DND-41 (cell line): ENCODE data around the gene GRID1.

ENCODE experiments used
- ATAC-seq: fragments of 200-7000 bp; cut with Tn5 transposase; 3 replicates; pipeline ENCODE4 v1.9.1; 2021; ENCODE audit warnings: low read depth; ENCODE audit not compliant: insufficient read depth
- DNase-seq: peaks from one replicate; pipeline ENCODE4 v3.0.0-alpha.2; 2020
- H2AFZ ChIP-seq: 2 replicates; pipeline ENCODE4 v1.6.0; 2012; ENCODE audit warnings: low read depth, low read length
- H3K27ac ChIP-seq: 2 replicates; pipeline ENCODE4 v1.5.1; 2012; ENCODE audit warnings: low read length, inconsistent platforms
- H3K27me3 ChIP-seq: fragments of 200-600 bp; sonication (generic); 2 replicates; pipeline ENCODE4 v1.6.0; 2012; ENCODE audit warnings: low read length, mild to moderate bottlenecking, inconsistent platforms; ENCODE audit not compliant: insufficient read depth, poor library complexity
- H3K36me3 ChIP-seq: 2 replicates; pipeline ENCODE4 v1.5.1; 2012; ENCODE audit warnings: low read length, inconsistent platforms; ENCODE audit not compliant: insufficient read depth
- H3K4me1 ChIP-seq: 2 replicates; pipeline ENCODE4 v1.5.1; 2012; ENCODE audit warnings: mild to moderate bottlenecking, low read length; ENCODE audit not compliant: insufficient read depth
- H3K4me2 ChIP-seq: 2 replicates; pipeline ENCODE4 v1.6.0; 2012; ENCODE audit warnings: mild to moderate bottlenecking, moderate library complexity, low read length, inconsistent platforms; ENCODE audit not compliant: insufficient read depth
- H3K4me3 ChIP-seq, 2 experiments: fragments of 200-600 bp in 1 of 2; shearing (Covaris generic) in 1 of 2; 2 replicates each; pipeline ENCODE4 v1.5.1; 2012 to 2016; ENCODE audit warnings: inconsistent platforms in 2 of 2, low read length in 2 of 2, mild to moderate bottlenecking in 2 of 2, low read depth in 1 of 2, moderate library complexity in 1 of 2
- H3K79me2 ChIP-seq: 2 replicates; pipeline ENCODE4 v1.6.0; 2012; ENCODE audit warnings: low read length, inconsistent platforms; ENCODE audit not compliant: insufficient read depth
- H3K9ac ChIP-seq: 2 replicates; pipeline ENCODE4 v1.6.0; 2012; ENCODE audit warnings: low read depth, mild to moderate bottlenecking, inconsistent platforms, low read length, moderate library complexity
- H3K9me3 ChIP-seq: 2 replicates; pipeline ENCODE4 v1.5.1; 2012; ENCODE audit warnings: low read length, moderate library complexity, mild to moderate bottlenecking, inconsistent platforms; ENCODE audit not compliant: insufficient read depth, severe bottlenecking
- H4K20me1 ChIP-seq: 2 replicates; pipeline ENCODE4 v1.6.0; 2012; ENCODE audit warnings: low read length; ENCODE audit not compliant: insufficient read depth
- CTCF ChIP-seq: IDR thresholded peaks from 2 replicates; pipeline ENCODE4 v1.5.1; 2012; ENCODE audit warnings: borderline replicate concordance, low read length, moderate library complexity, mild to moderate bottlenecking; ENCODE audit not compliant: poor library complexity, severe bottlenecking; ENCODE audit errors: extremely low read depth
- EZH2 ChIP-seq: IDR thresholded peaks from 3 replicates; pipeline ENCODE4 v1.6.1; 2012; ENCODE audit warnings: borderline replicate concordance, low read depth, mild to moderate bottlenecking, moderate library complexity, low read length, inconsistent platforms; ENCODE audit not compliant: severe bottlenecking

Gene GRID1

GRCh38 chr10:85788570-85788969 is 578.0 kb downstream of the GRID1 start:
- ATAC-seq (no peak), DNase-seq (no peak)
- Histone ChIP-seq H3K27ac (no peak overlapping the region), H3K9me3 (no peaks in the 10 kb centered on the region), H3K79me2 (no peaks in the 10 kb centered on the region), H3K27me3 (no peaks in the 10 kb centered on the region), H4K20me1 (no peaks in the 10 kb centered on the region), H2AFZ (no peak overlapping the region), H3K9ac (no peak overlapping the region), H3K4me1 (no peaks in the 10 kb centered on the region), H3K4me2 (no peak overlapping the region), H3K36me3 (no peaks in the 10 kb centered on the region), H3K4me3 (no peak overlapping the region)
- TF ChIP-seq EZH2 (no peak), CTCF (no peak)

- H3K4me2 ChIP-seq: no peak overlapping the region
- no peak overlapping the region for H3K9ac ChIP-seq
- H4K20me1 ChIP-seq: no peaks in the 10 kb centered on the region
- H2AFZ ChIP-seq: no peak overlapping the region
- H3K27me3 ChIP-seq: no peaks in the 10 kb centered on the region
- H3K36me3 ChIP-seq: no peaks in the 10 kb centered on the region
- no peaks in the 10 kb centered on the region for H3K4me1 ChIP-seq
- DNase-seq: no peak
- no peak overlapping the region for H3K4me3 ChIP-seq
- H3K9me3 ChIP-seq: no peaks in the 10 kb centered on the region
- no peak for TF ChIP-seq EZH2
- no peak for TF ChIP-seq CTCF
- no peaks in the 10 kb centered on the region for H3K79me2 ChIP-seq
- no peak for ATAC-seq
- no peak overlapping the region for H3K27ac ChIP-seq
Observed at GRCh38 chr10:85787881-85788280, 578.7 kb downstream of the GRID1 start.

- H3K4me2 ChIP-seq: no peak overlapping the region
- no peak overlapping the region for H3K9ac ChIP-seq
- no peaks in the 10 kb centered on the region for H3K9me3 ChIP-seq
- no peaks in the 10 kb centered on the region for H3K4me1 ChIP-seq
- no peaks in the 10 kb centered on the region for H3K79me2 ChIP-seq
- TF ChIP-seq EZH2 (no peak), CTCF (no peak)
- DNase-seq: no peak
- no peaks in the 10 kb centered on the region for H3K27me3 ChIP-seq
- no peak overlapping the region for H3K27ac ChIP-seq
- H2AFZ ChIP-seq: no peak overlapping the region
- H3K4me3 ChIP-seq: no peak overlapping the region
- H3K36me3 ChIP-seq: no peaks in the 10 kb centered on the region
- no peak for ATAC-seq
- H4K20me1 ChIP-seq: no peaks in the 10 kb centered on the region
Observed at GRCh38 chr10:85787393-85787792, 579.2 kb downstream of the GRID1 start.

- H3K27ac ChIP-seq: no peak overlapping the region
- no peaks in the 10 kb centered on the region for H3K79me2 ChIP-seq
- no peaks in the 10 kb centered on the region for H4K20me1 ChIP-seq
- ATAC-seq (no peak; the same call in 2 of the 3 replicates), DNase-seq (no peak)
- H2AFZ ChIP-seq: no peak overlapping the region
- no peaks in the 10 kb centered on the region for H3K27me3 ChIP-seq
- no peak overlapping the region for H3K9ac ChIP-seq
- H3K4me1 ChIP-seq: no peaks in the 10 kb centered on the region
- no peaks in the 10 kb centered on the region for H3K36me3 ChIP-seq
- H3K9me3 ChIP-seq: no peaks in the 10 kb centered on the region
- H3K4me3 ChIP-seq: no peak overlapping the region
- no peak overlapping the region for H3K4me2 ChIP-seq
- TF ChIP-seq CTCF: peak; percentile 41
- TF ChIP-seq EZH2: no peak
Observed at GRCh38 chr10:85786401-85786899, 580.1 kb downstream of the GRID1 start.
